HG03354 (cell line): Measurements from ENCODE around the gene ELL.
"Not testable (repeated sequence)": the region's sequence is repeated elsewhere in the genome, so short reads cannot be mapped to it uniquely, and the experiment has no call there.

ENCODE experiments used
- ATAC-seq: cut with Tn5 transposase; IDR thresholded peaks from one replicate; pipeline ENCODE4 v1.9.1; 2021; ENCODE audit warnings: mild to moderate bottlenecking; ENCODE audit not compliant: unreplicated experiment, poor library complexity, severe bottlenecking

The ELL gene

DNA sequence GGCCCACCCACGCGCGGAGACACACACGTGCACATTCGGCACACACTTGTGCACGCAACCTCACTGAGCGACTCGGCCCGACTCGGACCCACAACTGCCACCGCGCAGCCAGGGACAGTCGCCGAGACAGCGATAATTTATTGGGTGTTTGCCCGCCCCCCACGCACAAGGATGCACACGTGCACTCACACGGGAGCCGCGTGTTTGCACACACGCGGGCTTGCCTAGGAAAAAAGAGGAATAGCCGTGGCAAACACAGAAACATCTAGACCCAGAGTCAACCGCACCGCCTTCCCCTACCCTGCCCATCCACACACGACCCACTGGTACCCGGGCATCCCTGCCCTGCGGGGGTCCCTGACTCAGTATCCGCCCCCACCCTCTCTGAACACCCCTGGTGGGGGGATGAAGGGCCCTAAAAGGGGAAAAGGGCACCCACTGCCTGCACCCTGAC is 103.8 kb downstream of the ELL start:
- ATAC-seq: no peak

DNA sequence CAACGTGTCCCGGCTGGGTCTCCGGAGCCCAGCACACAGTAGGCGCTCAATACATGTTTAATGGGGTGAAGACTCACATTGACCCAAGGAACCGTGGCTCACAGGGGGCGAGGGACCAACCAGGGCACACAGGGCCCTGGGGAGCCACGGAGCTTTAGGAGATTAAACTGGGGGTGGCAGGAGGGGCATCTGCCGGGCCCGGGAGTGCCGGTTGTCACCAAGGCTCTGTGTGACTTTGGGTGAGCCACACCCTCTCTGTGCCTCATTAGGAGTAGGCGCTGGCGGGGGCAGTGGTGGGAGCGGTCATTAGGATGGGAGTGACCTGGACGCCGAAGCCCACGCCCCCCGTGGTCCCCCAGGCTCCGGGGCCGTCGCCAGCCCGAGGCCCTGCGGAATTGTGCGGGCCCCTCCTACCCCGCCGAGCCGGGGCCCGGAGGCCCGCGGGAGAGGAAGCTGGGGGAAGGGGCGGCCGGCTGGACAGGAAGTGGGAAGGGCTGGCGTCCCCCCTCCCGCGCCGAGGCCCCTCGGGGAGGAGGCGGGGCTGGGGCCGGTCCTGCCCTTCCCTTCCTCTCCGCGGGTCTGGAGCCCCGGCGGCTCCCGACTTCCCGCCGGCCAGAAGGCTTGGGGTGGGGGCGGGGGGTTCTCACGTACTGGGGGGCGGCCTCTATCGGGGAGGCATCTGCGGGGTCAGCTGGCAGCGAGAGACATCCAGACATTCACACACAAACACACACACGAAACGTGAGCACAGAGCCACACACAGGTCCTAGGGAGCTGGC is 104.4 kb downstream of the ELL start:
- ATAC-seq: no peak

DNA sequence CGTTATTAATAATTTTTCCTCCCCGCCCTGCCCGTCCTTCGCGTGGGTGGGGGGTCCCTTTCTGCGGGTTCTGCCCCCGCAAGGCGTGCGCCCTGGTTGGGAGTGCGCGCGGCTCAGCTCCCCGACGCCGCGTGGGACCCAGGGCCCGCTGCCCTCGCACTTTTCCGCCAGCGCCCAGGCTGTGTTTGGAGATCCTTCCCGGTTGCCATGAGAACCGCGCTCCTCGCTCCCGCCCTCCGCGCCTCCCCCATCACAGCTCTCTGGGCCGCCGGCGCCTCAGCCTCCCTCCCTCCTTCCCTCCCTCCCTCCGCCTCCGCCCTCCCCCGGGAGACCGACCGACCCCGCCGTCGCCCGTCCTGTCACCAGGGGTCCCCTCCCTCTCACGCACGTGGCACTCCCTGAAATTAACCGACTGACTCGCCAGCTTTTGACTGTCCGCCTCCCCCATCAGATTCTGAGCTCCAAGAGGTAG is 105.1 kb downstream of the ELL start:
- no peak for ATAC-seq

DNA sequence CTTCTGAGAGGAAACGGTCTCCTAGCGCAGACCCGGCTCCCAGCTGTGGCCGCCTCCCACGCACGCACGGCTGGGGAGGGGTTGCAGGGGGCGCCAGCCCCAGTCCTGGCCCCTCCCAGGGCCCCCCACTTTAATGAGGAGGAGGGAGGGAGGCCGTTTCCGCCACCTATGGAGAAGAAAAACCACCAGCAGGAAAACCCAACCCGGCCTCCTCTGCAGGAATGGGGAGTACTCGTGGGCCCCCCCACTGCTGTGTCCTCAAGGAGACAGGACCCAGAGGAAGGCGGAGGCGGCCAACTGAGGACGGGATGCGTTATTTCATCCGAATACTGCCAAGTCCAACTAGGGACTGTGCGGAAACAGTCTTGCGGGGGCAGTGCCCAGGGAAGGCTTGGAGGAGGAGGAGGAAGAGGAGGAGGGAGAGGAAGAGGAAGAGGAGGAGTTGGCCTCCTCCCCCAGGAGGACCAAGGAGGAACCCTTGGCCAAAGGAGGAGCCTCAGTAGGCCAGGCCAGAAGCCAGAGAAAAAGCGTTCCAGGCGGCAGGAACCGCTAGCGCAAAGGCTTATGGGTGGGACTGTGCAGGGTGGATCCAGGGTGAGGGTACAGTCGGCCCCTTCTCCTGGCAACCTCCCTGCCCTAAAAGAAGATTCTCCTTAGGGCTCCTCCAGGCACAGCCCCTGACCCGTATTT is 106.5 kb downstream of the ELL start:
- no peak for ATAC-seq

DNA sequence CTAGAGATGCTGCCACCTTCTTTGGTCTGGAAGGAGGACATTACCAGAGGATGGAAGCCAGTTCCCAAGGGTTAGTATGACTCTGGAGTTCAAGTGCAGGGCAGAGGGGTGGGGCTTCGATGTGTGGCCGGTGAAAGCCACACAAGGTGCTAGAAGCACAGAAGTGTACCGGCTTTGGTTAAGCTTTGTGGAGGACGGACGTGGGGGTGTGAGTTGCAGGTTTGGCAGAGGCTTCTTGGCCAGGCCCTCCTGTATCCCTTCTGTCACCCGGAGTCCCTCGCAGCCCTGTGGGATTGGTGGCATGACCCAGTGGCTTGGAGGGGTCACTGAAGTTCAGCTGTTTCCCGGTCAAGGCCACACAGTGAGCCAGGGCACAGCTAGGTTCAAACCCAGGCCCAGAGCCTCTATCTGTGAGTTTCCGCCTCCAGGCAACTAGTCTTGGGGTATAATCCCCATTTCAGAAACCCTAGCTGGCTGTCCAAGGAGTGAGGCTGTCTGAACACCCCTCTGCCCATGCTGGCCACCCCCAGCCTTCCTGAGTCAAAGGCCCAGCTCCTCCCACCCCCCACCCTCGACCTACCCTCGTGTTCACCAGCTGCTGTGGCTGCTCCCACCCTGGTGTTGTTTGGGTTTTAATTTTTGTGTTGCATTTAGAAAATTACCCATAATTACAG is 107.2 kb downstream of the ELL start:
- no peak for ATAC-seq

DNA sequence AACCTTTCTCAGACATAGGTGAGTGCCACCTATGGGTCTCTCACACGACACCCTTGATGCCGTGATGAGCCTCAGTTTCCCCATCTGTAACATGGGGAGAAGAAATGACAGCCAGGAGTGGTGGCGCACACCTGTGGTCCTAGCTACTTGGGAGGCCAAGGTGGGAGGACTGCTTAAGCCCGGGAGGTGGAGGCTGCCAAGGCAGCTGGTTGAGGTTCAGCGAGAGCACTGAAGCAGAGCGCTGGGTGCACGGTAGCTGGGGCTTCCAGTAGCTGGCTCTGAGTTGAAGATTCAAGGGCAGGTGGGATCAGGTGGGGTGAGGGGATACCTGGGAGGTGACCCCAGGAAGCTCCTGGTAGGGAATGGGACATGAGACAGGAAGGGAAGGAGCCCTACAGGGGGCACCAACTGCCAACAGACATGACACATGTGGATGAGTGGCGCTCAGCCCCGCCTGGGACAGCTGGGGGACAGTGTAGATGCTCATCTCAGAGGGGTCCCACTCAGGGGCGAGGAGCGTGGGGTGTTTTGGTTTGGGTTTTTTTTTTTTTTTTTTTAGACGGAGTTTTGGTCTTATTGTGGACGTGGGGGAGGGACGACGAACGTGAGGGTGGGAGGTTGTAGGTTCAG is 109.1 kb downstream of the ELL start:
- ATAC-seq: no peak

DNA sequence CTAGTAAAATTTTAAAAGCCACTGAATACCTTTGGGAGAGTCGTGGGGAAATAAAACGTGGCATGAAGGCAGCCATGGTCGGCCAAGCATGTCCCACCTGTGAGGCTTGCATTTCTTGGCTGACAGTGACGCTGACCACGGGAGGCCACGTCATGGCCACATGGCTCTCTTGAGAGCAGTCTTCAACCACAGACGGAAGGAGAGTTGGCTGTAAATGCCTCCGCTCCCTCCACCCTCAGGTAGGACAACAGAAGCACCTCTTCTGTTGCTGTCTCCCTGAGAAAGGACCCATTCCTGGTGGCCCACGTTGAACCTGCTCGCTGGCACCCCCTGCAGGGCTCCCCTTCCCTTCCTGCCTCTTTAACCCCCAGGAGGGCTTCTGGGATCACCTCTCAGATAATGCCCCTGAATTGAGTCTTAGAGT is 113.8 kb downstream of the ELL start:
- ATAC-seq: peak; percentile 81

DNA sequence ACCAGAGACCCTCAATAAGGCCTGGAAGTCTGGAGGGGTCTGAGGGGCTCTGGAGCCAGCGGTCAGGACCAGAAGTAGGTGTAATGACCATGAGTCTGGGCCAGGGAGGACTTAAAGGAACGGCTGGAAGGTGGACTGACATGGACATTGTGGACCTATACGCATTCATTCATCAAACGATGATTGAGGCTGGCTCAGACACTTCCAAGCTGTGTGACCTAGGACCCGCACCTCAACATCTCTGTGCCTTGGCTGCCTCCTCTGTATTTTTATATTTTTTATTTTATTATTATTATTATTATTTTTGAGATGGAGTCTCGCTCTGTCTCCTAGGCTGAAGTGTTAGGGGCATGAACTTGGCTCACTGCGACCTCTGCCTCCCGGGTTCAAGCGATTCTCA is 115.1 kb downstream of the ELL start:
- no peak for ATAC-seq

DNA sequence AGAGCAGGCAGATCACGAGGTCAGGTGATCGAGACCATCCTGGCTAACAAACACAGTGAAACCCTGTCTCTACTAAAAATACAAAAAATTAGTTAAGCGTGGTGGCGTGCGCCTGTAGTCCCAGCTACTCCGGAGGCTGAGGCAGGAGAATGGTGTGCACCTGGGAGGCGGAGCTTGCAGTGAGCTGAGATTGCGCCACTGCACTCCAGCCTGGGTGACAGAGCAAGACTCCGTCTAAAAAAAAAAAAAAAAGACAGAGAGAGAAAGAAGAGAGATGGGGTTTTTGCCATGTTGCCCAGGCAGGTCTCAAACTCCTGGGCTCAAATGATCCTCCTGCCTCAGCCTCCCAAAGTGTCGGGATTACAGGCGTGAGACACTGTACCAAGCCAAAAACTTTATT is 116.1 kb downstream of the ELL start:
- ATAC-seq: not testable (repeated sequence)

DNA sequence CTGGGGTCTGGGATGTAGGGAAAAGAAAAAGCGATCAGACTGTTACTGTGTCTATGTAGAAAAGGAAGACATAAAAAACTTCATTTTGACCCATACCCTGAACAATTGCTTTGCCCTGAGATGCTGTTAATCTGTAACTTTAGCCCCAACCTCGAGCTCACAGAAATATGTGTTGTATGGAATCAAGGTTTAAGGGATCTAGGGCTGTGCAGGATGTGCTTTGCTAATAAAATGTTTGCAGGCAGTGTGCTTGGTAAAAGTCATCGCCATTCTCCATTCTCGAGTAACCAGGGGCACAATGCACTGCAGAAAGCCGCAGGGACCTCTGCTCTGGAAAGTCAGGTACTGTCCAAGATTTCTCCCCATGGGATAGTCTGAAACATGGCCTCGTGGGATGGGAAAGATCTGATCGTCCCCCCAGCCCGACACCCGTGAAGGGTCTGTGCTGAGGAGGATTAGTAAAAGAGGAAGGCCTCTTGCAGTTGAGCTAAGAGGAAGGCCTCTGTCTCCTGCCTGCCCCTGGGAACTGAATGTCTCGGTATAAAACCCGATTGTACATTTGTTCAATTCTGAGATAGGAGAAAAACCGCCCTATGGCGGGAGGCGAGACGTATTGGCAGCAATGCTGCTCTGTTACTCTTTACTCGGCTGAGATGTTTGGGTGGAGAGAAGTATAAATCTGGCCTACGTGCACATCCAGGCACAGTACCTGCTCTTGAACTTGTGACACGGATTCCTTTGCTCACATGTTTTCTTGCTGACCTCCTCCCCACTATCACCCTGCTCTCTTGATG is 119.2 kb downstream of the ELL start:
- not testable (repeated sequence) for ATAC-seq

DNA sequence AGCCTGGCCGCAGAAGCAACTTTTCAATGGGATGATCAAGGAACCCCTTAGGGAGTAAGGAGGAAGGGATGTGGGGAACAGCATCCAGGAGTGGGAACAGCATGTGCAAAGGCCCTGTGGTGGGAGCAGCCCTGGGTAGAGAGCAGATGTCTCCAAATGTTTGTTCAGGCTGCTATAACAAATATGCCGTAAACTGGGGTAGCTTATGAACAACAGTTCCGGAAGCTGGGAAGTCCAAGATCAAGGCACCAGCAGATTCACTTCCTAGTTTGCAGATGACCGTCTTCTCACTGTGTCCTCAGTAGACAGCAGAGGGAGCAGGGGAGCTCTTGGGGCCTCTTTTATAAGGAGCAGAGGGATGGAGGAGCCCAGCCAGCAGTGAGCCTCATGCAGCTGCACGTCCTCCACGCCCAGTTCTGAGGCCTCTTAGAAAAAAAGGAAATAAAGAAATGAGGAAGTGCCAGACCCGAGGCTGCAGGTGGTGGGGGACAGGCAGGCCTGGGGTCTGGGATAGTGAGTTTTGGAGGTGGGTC is 120.2 kb downstream of the ELL start:
- no peak for ATAC-seq

DNA sequence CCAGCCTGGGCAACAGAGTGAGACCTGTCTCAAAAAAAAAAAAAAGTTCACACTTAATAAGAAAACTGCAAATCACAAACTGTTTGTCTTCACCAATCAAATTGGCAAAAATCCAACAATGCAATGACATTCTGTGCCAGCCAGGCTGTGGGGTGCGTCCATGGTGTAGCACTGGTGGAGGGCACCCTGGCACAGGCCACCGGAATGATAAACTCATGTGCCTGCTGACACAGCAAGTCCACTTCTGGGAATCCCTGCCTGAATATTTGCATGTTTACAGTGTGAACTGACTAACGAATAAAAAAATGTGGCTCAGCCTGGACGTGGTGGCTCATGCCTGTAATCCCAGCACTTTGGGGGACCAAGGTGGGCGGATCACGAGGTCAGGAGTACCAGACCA is 122.9 kb downstream of the ELL start:
- ATAC-seq: no peak

DNA sequence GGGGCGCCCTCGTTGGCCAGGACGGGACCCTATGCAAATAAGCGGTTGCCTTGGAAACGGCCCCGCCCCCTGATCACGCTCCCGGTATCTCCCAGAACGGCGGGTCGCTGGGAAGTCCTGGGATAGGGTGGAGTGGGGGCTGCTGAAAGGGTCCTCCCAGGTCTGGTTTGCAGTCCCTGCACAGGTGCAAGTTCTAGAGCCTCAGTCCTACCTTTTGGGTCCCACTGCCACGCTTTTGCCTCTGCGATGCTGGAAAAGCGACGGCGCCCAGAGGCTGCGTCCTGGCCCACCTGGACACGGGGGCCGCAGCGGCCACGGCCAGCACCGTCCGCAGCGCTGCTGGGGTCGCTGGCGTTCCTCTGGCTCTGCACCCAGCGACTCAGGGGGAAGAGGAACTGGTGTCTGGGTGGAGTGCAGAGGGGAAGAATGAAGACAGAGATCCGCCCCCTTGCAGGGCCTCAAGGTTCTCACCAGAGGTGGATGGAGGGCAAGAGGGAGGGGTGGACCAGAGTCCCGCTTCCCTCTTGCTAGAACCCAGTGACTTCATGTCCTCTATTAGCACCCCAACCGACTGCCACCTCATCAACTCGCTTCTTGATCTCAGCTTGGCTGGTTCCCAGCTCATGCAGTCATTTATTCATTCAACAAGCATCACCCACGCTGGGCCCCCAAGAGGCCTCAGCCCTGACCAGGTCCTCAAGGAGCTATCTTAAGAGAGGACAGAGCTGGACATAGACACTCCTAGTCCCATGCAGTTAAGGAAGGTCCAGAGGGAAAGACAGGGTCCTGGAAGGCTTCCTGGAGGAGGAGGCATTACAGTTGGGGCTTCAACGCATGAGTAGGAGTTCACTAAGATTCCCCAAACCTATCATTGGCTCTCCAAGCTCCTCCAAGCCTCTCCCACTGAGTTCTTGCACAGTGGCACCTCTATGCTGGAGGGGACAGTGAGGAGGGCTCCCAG is 124.3 kb downstream of the ELL start, which contains the start of gene LRRC25:
LRRC25 (minus strand) TSS at position 381 of the 961 bp plus-strand sequence. CDS start 659 bp downstream, outside the sequence.
- ATAC-seq: no peak

DNA sequence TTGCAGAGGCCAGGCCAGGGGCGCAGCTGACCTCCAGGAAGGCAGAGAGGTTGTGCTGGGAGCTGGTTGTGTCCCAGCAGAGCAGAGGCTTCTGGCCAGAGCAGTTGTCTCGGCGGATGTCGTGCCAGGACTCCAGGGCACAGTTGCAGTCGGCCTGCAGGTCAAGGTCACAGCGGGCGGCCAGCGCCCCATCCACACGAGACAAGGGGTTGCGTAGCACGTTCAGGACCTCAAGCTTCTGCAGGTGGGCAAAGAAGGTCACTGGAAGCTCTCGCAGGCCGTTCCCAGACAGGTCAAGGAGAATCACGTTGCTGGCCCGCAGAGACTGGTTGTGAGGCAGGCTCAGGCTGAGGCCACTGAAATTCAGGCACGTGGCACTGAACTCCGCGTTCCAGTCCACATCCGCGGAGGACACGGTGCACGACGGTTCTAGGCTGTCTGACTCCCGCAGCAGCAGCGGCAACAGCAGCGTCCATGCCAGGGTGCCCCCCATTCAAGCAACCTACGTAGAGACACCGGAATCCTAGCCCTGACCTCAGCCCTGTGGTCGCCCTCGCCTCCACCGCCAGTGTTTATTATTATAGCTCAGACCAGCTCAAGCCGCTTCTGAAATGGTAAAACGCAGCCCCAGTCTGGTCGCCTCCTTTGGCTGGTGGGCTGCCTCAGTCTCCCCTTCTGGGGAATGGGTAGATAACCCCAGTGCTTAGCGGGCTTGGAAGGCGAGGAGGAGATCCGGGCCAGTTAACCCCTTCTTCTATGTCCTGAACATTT is 125.2 kb downstream of the ELL start:
- ATAC-seq: no peak

DNA sequence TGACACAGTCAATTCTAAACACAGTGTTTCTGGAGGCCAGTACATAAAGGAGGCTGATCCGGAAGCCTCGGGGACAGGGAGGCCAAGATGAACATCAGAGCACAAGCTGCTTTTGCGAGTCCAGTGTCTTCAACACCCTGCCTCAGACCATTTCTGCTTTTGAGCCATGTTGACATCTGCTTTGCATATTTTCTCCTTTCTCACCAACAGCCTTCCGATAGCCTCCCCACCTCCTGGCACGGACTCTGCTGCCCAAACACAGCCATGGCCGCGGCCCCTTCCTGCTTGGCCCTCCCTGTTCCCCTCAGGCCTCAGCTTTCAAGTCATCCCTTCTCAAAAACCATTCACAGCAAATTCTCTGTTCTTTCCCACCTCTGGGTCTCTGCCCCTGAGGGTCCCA is 128.0 kb downstream of the ELL start:
- ATAC-seq: no peak

DNA sequence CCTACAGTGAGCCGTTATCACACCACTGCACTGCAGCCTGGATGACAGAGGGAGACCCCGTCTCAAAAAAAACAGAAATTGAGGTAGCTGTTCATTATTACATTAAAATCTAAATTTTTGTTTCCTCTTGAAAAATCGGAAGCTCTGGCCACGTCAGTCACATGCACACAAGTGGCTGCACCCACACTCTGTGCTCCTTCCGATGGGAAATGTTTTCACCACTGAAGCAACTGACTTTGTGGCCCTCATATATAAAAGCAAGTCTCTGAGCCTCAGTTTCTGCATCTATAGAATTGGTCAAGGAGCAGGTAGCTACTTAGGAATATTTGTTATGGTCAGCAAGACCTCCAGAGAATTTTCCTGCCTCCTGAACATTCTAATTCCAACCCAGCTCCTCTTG is 128.9 kb downstream of the ELL start:
- ATAC-seq: no peak
